Neuron (in vitro differentiated cells): Measurements from ENCODE around the gene HS3ST5.
"Not testable (repeated sequence)": the region's sequence is repeated elsewhere in the genome, so short reads cannot be mapped to it uniquely, and the experiment has no call there.

ENCODE experiments used
- H2AFZ ChIP-seq: one replicate; pipeline ENCODE4 v1.6.1; 2013; ENCODE audit warnings: low read depth, mild to moderate bottlenecking, inconsistent platforms, low read length, moderate library complexity
- H3K27me3 ChIP-seq: one replicate; pipeline ENCODE4 v1.6.1; 2013; ENCODE audit warnings: low read length; ENCODE audit not compliant: insufficient read depth
- H3K36me3 ChIP-seq: one replicate; pipeline ENCODE4 v1.6.1; 2013; ENCODE audit warnings: low read length; ENCODE audit not compliant: insufficient read depth
- H3K4me1 ChIP-seq: one replicate; pipeline ENCODE4 v1.6.1; 2013; ENCODE audit warnings: low read length; ENCODE audit not compliant: insufficient read depth
- H3K4me3 ChIP-seq: 2 replicates; pipeline ENCODE4 v1.5.1; 2013; ENCODE audit warnings: mild to moderate bottlenecking, low read length, moderate library complexity
- H3K9me3 ChIP-seq: one replicate; pipeline ENCODE4 v1.6.1; 2013; ENCODE audit warnings: low read length

Gene HS3ST5

DNA sequence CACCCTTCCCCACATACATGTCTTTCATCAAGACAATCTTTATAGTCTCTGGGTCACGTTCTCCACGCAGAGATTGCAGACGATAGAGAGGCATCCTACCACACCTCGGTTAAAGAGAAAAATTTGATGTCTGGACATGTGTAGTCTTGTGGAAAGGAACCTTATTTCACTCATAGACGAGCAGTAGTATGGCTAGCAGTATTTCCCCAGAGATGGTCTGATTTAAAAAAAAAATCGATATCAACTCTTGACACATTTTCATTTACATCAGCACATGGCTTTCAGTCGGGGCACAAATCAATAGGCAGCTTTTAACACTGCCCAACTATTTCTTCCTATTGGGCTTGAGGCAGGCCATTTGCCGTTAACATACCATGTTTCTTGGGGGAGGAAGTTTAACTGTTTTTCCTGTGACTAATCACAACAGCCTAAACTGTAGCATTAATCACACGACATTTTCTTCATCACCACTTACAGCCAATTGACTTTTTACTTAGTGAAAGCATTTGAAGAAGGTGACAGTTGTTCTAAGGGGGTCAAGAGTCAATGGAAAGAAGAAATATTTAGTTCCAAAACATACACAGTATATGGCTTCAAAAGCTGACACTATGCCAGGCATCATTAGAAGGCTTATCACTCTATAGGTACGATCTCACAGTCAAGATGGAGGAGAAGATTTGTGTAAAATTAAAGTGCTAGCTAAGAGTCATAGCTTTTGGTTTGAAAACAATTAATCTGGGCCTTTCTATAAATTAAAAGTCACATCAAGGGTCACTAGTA is 242.4 kb downstream of the HS3ST5 start:
- Histone ChIP-seq H3K36me3 (no peaks in the 10 kb centered on the region), H2AFZ (no peak overlapping the region), H3K4me3 (no peak overlapping the region), H3K4me1 (no peaks in the 10 kb centered on the region), H3K9me3 (no peaks in the 10 kb centered on the region), H3K27me3 (no peaks in the 10 kb centered on the region)

DNA sequence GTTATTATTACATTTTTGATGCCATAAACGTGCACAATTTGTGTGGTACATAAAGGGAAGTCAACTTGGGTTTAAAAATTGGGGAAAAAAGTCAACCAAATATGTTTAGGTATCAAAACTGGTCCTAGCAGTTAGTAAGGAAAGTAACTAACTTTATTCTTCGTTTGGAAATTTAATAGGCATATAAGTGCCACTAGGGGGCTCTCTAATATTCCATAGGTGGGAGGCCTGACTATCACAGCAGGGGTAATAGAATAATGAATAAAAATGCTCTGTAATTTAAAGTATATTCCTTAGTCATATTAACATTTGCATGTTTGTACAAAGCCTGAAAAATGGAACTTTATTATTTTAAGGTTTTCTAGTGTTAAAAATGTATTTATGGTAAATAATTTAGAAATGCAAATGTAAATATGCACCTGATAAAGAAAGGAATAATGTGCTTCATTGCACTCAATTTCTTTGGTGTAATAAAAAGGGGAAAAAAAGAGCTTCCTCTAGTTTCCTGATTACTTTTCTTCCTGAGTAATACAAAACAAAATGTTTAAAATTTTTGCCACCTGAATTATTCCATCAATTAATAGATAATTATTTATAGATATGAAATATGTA is 246.2 kb downstream of the HS3ST5 start:
- no peak overlapping the region for H3K4me3 ChIP-seq
- H3K36me3 ChIP-seq, result no peaks in the 10 kb centered on the region
- H3K27me3 ChIP-seq, result no peaks in the 10 kb centered on the region
- no peaks in the 10 kb centered on the region for H3K9me3 ChIP-seq
- H3K4me1 ChIP-seq, result no peaks in the 10 kb centered on the region
- no peak overlapping the region for H2AFZ ChIP-seq

DNA sequence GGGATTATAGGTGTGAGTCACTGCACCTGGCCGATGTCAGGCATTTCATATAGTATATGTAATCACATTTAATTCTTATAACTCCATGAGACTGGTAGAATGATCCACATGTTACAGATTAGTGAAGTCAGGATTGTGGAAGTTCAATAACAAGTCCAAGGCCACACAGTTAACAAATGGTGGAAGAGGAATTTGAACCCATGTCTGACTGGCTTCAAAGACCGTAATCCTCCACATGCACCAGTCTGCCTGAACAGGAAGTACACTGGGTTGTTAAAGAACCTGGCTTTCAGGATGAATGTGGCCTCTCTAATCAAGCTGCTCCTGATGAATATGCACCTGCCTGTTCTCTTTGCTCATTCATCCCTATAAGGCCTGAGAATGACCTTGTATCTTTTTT is 249.9 kb downstream of the HS3ST5 start:
- Histone ChIP-seq H3K4me3 (no peak overlapping the region), H2AFZ (no peak overlapping the region), H3K9me3 (no peaks in the 10 kb centered on the region)

DNA sequence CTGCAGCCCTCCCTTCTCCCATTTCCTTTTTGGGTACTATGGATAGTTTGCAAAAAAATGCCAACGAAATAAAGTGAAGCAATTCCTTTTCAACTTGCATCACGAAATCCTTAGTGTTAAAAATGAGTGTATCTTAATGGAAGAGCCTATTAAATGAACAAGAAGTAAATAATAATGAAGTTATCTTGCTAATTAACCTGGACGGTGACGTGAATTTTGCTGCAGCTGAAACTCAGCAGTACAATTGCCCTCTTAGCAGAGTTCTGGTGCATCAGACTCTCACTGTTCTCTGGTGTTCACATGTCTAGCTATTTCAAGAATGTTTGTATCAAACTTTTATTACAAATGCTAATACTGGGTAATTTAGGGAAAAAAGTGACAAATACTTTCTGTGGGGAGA is 252.2 kb downstream of the HS3ST5 start:
- Histone ChIP-seq H3K4me3 (no peak overlapping the region), H3K9me3 (no peaks in the 10 kb centered on the region), H3K27me3 (no peaks in the 10 kb centered on the region), H3K4me1 (no peaks in the 10 kb centered on the region), H2AFZ (no peak overlapping the region), H3K36me3 (no peaks in the 10 kb centered on the region)

More for the DNA sequence above, 249.9 kb downstream of the HS3ST5 start:
- Histone ChIP-seq H3K4me1 (no peaks in the 10 kb centered on the region), H3K27me3 (no peaks in the 10 kb centered on the region), H3K36me3 (no peaks in the 10 kb centered on the region)

DNA sequence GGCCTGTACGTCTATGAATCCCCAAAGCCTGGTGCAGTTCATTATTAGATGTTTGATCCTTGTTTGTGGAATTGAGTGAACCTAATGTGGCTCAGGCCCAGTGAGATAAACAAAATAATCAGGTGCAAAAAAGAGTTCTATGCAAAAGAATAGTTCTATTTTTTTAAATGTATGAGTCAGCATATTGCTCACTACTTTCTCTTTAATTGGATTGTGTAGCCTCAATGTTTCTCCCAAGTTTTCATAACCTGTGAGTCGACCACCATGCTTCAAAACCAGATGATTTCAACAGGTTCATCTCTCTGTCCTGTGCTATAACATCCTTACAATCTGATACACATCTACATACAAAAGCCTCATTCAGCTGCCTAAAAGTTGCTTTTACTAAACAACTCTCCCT is 255.3 kb downstream of the HS3ST5 start:
- Histone ChIP-seq H3K27me3 (no peaks in the 10 kb centered on the region), H2AFZ (no peak overlapping the region), H3K36me3 (no peaks in the 10 kb centered on the region), H3K4me3 (no peak overlapping the region), H3K4me1 (no peaks in the 10 kb centered on the region), H3K9me3 (no peaks in the 10 kb centered on the region)

DNA sequence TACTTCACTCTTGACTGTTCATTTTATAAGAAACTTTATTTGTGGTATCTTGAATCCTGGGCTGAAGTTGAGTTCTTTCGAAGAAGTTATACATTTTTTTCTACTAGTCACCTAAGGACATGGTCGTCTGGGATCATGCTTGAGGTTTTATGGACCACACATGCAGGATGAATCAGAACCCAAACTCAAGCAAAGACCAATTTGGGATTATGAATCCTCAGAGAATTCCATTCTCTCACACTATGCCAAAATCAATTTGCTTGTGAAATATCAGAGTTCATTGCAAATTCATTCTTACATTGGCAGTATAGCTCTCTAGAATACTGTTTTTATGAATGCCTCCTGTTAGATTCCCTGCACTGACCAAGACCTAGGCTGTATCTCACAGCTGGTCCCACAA is 257.6 kb downstream of the HS3ST5 start:
- Histone ChIP-seq H3K9me3 (no peaks in the 10 kb centered on the region), H3K4me1 (no peaks in the 10 kb centered on the region), H2AFZ (no peak overlapping the region), H3K27me3 (no peaks in the 10 kb centered on the region), H3K36me3 (no peaks in the 10 kb centered on the region), H3K4me3 (no peak overlapping the region)

DNA sequence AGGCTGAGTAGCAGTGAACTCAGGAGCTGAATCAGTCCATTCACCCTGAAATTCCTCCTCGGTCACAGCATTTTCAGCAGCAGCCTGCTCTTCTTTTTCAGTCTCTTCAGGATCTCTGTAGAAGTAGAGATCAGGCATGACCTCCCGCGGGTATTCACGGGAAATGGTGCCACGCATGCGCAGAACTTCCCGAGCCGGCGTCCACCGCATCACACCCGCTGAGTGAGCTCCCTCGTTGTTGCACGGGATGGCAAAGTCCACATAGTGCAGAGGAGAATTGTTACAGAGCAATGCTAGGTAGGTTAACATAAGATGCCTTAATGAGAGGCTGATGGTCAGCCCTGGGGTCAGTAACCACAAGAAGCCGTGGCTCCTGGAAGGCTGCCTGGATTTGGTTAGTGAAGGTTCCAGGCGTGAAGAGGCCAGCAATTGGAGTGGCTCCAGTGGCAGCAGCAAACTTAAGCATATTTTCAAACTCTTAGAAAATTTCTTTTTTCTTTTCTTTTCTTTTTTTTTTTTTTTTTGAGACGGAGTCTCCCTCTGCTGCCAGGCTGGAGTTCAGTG is 258.4 kb downstream of the HS3ST5 start:
- no peaks in the 10 kb centered on the region for H3K27me3 ChIP-seq
- H3K4me1 ChIP-seq, result no peaks in the 10 kb centered on the region
- H3K4me3 ChIP-seq, result no peak overlapping the region
- H2AFZ ChIP-seq, result no peak overlapping the region
- no peaks in the 10 kb centered on the region for H3K9me3 ChIP-seq
- no peaks in the 10 kb centered on the region for H3K36me3 ChIP-seq

DNA sequence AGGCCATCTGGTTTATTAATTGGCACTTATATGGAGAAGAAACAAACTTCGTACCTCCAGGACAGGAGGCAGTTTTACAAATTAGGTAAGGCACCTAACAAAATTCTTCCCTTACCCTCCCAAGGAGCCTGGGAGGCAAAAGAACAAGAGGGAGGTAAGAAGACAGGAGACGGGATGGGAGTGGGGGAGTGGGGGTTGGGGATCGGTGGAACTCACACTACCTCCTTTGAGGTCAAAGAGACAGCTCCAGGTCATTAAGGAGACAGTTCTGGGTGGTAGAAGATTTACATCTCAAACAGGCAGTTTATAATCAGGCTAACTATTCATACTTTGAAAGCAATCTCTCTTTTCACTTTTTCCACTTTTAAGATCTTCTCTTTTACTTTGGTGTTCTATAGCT is 259.6 kb downstream of the HS3ST5 start:
- no peaks in the 10 kb centered on the region for H3K27me3 ChIP-seq
- H3K9me3 ChIP-seq, result no peaks in the 10 kb centered on the region
- no peaks in the 10 kb centered on the region for H3K4me1 ChIP-seq
- no peaks in the 10 kb centered on the region for H3K36me3 ChIP-seq
- H2AFZ ChIP-seq, result no peak overlapping the region
- no peak overlapping the region for H3K4me3 ChIP-seq

DNA sequence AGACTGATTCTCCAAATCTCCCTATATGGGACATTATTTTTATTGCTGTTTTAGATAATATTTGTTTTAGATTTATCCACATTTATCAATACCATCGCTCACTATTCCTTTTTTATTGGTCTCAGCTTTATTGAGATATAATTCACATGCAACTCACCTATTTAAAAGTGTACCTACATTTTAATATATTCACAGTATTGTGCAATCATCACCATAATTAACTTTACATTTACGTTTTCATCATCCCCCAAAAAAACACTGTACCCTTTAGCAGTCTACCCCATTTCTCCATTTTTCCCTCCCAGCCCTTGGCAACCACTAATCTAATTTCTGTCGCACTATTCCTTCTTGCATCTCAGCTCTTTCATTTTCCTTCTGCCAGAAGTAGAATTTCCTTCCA is 261.1 kb downstream of the HS3ST5 start:
- Histone ChIP-seq H3K4me3 (no peak overlapping the region), H3K9me3 (no peaks in the 10 kb centered on the region), H2AFZ (no peak overlapping the region), H3K36me3 (no peaks in the 10 kb centered on the region), H3K27me3 (no peaks in the 10 kb centered on the region), H3K4me1 (no peaks in the 10 kb centered on the region)

DNA sequence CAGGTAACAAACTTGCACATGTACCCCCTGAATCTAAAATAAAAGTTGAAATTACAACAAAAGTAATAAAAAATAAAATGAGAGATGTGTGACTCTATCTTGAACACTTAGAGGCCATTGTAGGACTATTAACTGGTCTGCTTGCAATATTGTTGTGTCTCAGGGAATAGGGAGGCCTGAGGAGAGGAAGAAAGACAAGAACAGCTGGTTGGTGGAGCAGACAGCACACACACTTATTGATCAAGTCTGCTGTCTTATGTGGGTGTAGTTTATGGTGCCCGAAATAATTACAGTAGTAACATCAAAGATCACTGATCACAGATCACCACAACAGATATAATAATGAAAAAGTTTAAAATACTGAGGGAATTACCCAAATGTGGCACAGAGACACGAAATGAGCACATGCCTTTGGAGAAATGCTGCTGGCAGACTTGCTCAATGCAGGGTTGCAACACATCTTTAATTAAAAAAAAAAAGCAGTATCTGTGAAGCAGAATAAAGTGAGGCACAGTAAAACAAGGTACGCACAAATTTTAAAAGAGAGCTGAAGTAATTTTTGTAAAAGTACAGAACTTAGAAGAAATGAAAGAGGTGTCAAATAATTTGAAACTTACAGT is 261.8 kb downstream of the HS3ST5 start:
- H3K36me3 ChIP-seq, result no peaks in the 10 kb centered on the region
- no peaks in the 10 kb centered on the region for H3K9me3 ChIP-seq
- H2AFZ ChIP-seq, result no peak overlapping the region
- no peak overlapping the region for H3K4me3 ChIP-seq
- no peaks in the 10 kb centered on the region for H3K4me1 ChIP-seq
- no peaks in the 10 kb centered on the region for H3K27me3 ChIP-seq

DNA sequence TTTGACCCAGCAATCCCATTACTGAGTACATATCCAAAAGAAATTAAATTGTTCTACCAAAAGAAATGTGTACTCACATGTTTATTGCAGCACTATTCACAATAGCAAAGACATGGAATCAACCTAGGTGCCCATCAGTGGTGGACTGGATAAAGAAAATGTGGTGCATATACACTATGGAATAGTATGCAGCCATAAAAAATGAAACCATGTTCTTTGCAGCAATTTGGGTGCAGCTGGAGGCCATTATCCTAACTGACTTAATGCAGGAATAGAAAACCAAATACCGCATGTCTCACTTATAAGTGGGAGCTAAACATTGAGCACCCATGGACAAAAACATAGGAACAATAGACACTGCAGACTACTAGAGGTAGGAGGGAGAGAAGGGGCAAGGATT is 262.4 kb downstream of the HS3ST5 start:
- not testable (repeated sequence) for H3K27me3 ChIP-seq, H3K4me1 ChIP-seq, H2AFZ ChIP-seq, H3K9me3 ChIP-seq, H3K4me3 ChIP-seq, H3K36me3 ChIP-seq

DNA sequence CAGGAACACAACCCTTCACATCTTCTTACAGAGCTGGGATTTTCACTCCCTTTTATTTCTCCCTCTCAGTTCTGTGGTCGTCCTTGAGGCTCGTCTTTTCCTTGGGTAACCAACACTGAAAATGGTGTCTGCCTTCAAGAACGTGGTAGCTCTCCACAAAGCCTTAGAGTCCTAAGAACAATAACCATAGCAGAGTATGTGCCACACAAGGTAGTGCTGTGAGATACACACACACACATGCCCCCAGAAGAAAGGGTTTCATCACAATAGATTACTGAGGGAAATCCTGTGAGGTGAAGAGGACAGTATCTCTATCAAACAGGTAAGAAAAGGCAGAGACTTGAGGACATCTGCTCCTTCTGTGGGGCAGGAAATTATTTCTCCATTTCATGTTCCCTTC is 267.0 kb downstream of the HS3ST5 start:
- H3K27me3 ChIP-seq, result no peaks in the 10 kb centered on the region
- H3K36me3 ChIP-seq, result no peaks in the 10 kb centered on the region
- no peaks in the 10 kb centered on the region for H3K4me1 ChIP-seq
- no peak overlapping the region for H3K4me3 ChIP-seq
- no peaks in the 10 kb centered on the region for H3K9me3 ChIP-seq
- no peak overlapping the region for H2AFZ ChIP-seq

DNA sequence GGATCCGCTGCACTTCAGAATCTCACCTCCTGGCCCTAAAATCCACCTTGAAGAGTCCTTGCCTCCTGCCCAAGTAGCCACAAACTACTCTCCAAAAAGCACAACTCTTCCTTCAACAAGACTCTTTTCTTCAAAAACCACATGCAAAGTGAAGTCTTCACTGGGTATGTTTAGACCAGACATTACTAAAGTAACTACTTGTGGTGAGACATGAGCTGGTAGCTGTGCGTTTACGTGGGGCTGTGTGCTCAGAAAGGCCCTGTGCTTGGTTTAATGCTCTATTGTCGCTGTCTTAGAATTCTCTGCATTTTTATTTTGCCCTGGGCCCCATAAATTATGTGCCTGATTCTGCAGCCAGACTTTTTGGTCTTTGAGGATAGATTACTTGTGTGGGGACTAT is 267.5 kb downstream of the HS3ST5 start:
- H2AFZ ChIP-seq, result no peak overlapping the region
- no peaks in the 10 kb centered on the region for H3K9me3 ChIP-seq
- H3K36me3 ChIP-seq, result no peaks in the 10 kb centered on the region
- no peaks in the 10 kb centered on the region for H3K4me1 ChIP-seq
- no peak overlapping the region for H3K4me3 ChIP-seq
- H3K27me3 ChIP-seq, result no peaks in the 10 kb centered on the region
